Hepatocyte (in vitro differentiated cells): ENCODE measurements around the gene NYAP2. TPM values are rescaled to one million over a fixed set of nuclear protein-coding genes. Genes with fewer than 3 reads are reported as not detected.

Experiments used
- DNase-seq: peaks from one replicate; pipeline ENCODE4 v3.0.0-alpha.2; 2016; ENCODE audit warnings: low spot score
- H2AFZ ChIP-seq: fragments of 200-600 bp; sonication (generic); 2 replicates; pipeline ENCODE4 v1.6.0; 2016; ENCODE audit warnings: antibody characterized with exemption, mild to moderate bottlenecking
- H3K27ac ChIP-seq: fragments of 200-600 bp; sonication (generic); 2 replicates; pipeline ENCODE4 v1.5.1; 2016; ENCODE audit warnings: mild to moderate bottlenecking
- H3K27me3 ChIP-seq: fragments of 200-600 bp; sonication (generic); 2 replicates; pipeline ENCODE4 v1.6.1; 2016
- H3K36me3 ChIP-seq: fragments of 200-600 bp; sonication (generic); replicated peaks from 2 replicates; pipeline ENCODE4 v1.5.1; 2016; ENCODE audit warnings: low read depth; ENCODE audit not compliant: insufficient read depth
- H3K4me1 ChIP-seq: fragments of 200-600 bp; sonication (generic); 2 replicates; pipeline ENCODE4 v1.5.1; 2016; ENCODE audit warnings: mild to moderate bottlenecking, moderate library complexity; ENCODE audit not compliant: insufficient read depth
- H3K4me2 ChIP-seq: fragments of 200-600 bp; sonication (generic); 2 replicates; pipeline ENCODE4 v1.6.0; 2016
- H3K4me3 ChIP-seq: fragments of 200-600 bp; sonication (generic); 2 replicates; pipeline ENCODE4 v1.5.1; 2016; ENCODE audit warnings: mild to moderate bottlenecking
- H3K79me2 ChIP-seq: fragments of 200-600 bp; sonication (generic); 2 replicates; pipeline ENCODE4 v1.6.0; 2017; ENCODE audit warnings: mild to moderate bottlenecking
- H3K9me2 ChIP-seq: fragments of 200-600 bp; sonication (generic); replicated peaks from 2 replicates; pipeline ENCODE4 v1.6.0; 2017; ENCODE audit warnings: mild to moderate bottlenecking; ENCODE audit not compliant: insufficient read depth
- H3K9me3 ChIP-seq: fragments of 200-600 bp; sonication (generic); 2 replicates; pipeline ENCODE4 v1.5.1; 2016; ENCODE audit warnings: low read depth, mild to moderate bottlenecking
- H4K20me1 ChIP-seq: fragments of 200-600 bp; sonication (generic); 2 replicates; pipeline ENCODE4 v1.6.0; 2016; ENCODE audit warnings: mild to moderate bottlenecking; ENCODE audit not compliant: insufficient read depth, poor library complexity, severe bottlenecking
- CTCF ChIP-seq: fragments of 200-600 bp; sonication (generic); IDR thresholded peaks from 2 replicates; pipeline ENCODE4 v1.5.1; 2016; ENCODE audit warnings: antibody characterized with exemption, mild to moderate bottlenecking; ENCODE audit not compliant: poor library complexity
- EZH2 ChIP-seq: fragments of 200-600 bp; sonication (generic); IDR thresholded peaks from 2 replicates; pipeline ENCODE4 v1.6.1; 2016; ENCODE audit warnings: antibody characterized with exemption, mild to moderate bottlenecking, borderline replicate concordance
- EZH2phosphoT487 ChIP-seq: fragments of 200-600 bp; sonication (generic); IDR thresholded peaks from one replicate; pipeline ENCODE4 v1.6.1; 2018; ENCODE audit warnings: antibody characterized with exemption, mild to moderate bottlenecking, low read depth, moderate library complexity; ENCODE audit not compliant: unreplicated experiment, severe bottlenecking
- WGBS: methylation state at CpG from one replicate; pipeline ENCODE4 v1.1.6; 2016; ENCODE audit warnings: low lambda C conversion rate; ENCODE audit errors: missing lambda C conversion rate; 5-methylcytosine and 5-hydroxymethylcytosine counted together
- polyA plus RNA-seq: library from polyadenylated mRNA; unstranded; fragments of >200 nt; fragmentation: Nextera tagmentation; extraction: Ambion mirVana; gene quantifications from 2 replicates; pipeline ENCODE4 v1.2.1, GENCODE V29; 2016
- total RNA-seq: library from RNA; depleted of rRNA; stranded (reverse); fragments of >200 nt; gene quantifications from 2 replicates; pipeline ENCODE4 v1.2.3, GENCODE V29; 2014

Gene NYAP2
- total and polyA plus RNA-seq, 2 experiments from 2014 or later = 0.23 to 0.37 TPM

DNA sequence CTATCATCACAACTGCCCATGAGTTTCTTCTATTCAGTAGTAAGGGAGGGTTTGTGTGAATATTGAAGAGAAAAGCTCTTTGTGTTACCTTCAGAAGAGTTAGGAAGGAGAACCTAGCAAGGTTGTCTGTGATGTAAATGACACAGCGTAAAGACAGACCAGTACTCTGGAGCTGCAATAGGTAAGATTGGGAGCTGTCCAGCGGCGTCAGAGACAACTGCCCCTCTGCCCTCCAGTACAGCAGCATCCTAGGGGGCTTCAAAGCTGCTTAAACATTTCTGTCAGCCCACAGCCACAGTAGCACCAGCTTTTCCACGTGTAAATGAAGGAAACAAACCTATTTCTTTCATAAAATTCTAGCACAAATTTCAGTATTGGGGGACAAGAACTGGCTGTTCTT, 34.5 kb downstream of the NYAP2 start:
- TF ChIP-seq CTCF (no peak), EZH2phosphoT487 (no peak), EZH2 (no peak)
- no peaks in the 10 kb centered on the region for H3K27me3 ChIP-seq
- H3K9me3 ChIP-seq = no peaks in the 10 kb centered on the region

GRCh38 chr2:225437319-225437718, 37.8 kb downstream of the NYAP2 start:
- no peak overlapping the region for H2AFZ ChIP-seq
- WGBS = 79% methylated on average over 1 of the region's 1 CpG
- no peak overlapping the region for H3K4me3 ChIP-seq
- TF ChIP-seq EZH2phosphoT487 = no peak
- TF ChIP-seq EZH2 = no peak
- TF ChIP-seq CTCF = no peak
- no peaks in the 10 kb centered on the region for H3K9me2 ChIP-seq
- H3K36me3 ChIP-seq = no peaks in the 10 kb centered on the region
- no peaks in the 10 kb centered on the region for H4K20me1 ChIP-seq
- no peaks in the 10 kb centered on the region for H3K27me3 ChIP-seq
- no peaks in the 10 kb centered on the region for H3K4me1 ChIP-seq
- H3K9me3 ChIP-seq = no peaks in the 10 kb centered on the region
- H3K27ac ChIP-seq = no peak overlapping the region
- DNase-seq = no peak
- no peaks in the 10 kb centered on the region for H3K79me2 ChIP-seq
- H3K4me2 ChIP-seq = no peak overlapping the region

More for the DNA sequence above, 34.5 kb downstream of the NYAP2 start:
- 30% methylated on average over 4 of the region's 4 CpGs for WGBS
- H2AFZ ChIP-seq = no peak overlapping the region
- H4K20me1 ChIP-seq = no peaks in the 10 kb centered on the region
- no peak for DNase-seq
- H3K27ac ChIP-seq = no peak overlapping the region
- no peak overlapping the region for H3K4me2 ChIP-seq
- no peak overlapping the region for H3K4me3 ChIP-seq
- no peaks in the 10 kb centered on the region for H3K36me3 ChIP-seq
- no peaks in the 10 kb centered on the region for H3K4me1 ChIP-seq
- H3K79me2 ChIP-seq = no peaks in the 10 kb centered on the region
- no peaks in the 10 kb centered on the region for H3K9me2 ChIP-seq

DNA sequence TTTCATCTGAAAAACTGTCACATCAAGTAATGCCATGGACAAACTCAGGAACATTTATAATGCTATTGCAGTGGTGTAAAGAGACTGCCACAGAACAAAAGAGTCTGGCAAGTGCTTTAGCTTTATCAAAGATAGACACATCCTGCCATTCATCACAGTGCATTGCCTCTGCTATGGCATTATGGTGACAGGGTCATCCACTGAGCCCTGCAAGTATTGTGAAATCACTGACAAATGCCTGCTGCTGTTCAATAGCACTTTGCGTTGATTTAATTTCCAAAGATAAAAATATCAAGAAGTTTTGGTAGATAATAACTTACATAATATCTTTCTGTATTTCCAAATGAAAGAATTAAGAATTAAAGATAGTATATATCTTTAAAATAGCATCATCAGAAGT, 38.7 kb downstream of the NYAP2 start:
- Histone ChIP-seq H2AFZ (no peak overlapping the region), H3K27ac (no peak overlapping the region), H3K4me2 (no peak overlapping the region), H3K4me1 (no peaks in the 10 kb centered on the region), H3K4me3 (no peak overlapping the region), H3K79me2 (no peaks in the 10 kb centered on the region), H3K9me2 (no peaks in the 10 kb centered on the region), H3K9me3 (no peaks in the 10 kb centered on the region), H4K20me1 (no peaks in the 10 kb centered on the region), H3K36me3 (no peaks in the 10 kb centered on the region), H3K27me3 (no peaks in the 10 kb centered on the region)
- no peak for DNase-seq
- TF ChIP-seq EZH2 = no peak
- TF ChIP-seq CTCF = no peak
- no peak for TF ChIP-seq EZH2phosphoT487
- 94% methylated on average over 1 of the region's 1 CpG for WGBS

GRCh38 chr2:225452677-225453076, 53.2 kb downstream of the NYAP2 start:
- TF ChIP-seq CTCF (no peak), EZH2phosphoT487 (no peak), EZH2 (no peak)
- DNase-seq = no peak
- no peaks in the 10 kb centered on the region for H3K27me3 ChIP-seq
- no peak overlapping the region for H3K4me2 ChIP-seq
- no peaks in the 10 kb centered on the region for H4K20me1 ChIP-seq
- WGBS = 88% methylated on average over 6 of the region's 6 CpGs
- H3K9me3 ChIP-seq = no peaks in the 10 kb centered on the region
- H3K9me2 ChIP-seq = no peaks in the 10 kb centered on the region
- no peaks in the 10 kb centered on the region for H3K36me3 ChIP-seq
- no peak overlapping the region for H3K4me3 ChIP-seq
- H3K4me1 ChIP-seq = peaks cover 11% of the 10 kb centered on the region
- H3K27ac ChIP-seq = no peak overlapping the region
- no peak overlapping the region for H2AFZ ChIP-seq
- H3K79me2 ChIP-seq = no peaks in the 10 kb centered on the region
